Upper lobe of left lung (tissue), 6 donors: ENCODE data around the gene SEPTIN5. TPM values are rescaled to one million over a fixed set of nuclear protein-coding genes. Genes with fewer than 3 reads are reported as not detected.

ENCODE experiments used
- ATAC-seq, 2 donors: fragments of 200-7000 bp; cut with Tn5 transposase; one replicate each; pipeline ENCODE4 v1.9.1; 2022; ENCODE audit warnings: mild to moderate bottlenecking in 2 of 2, moderate library complexity in 2 of 2; ENCODE audit not compliant: low FRiP score in 2 of 2
- DNase-seq, 2 donors: peaks; one replicate each; pipeline ENCODE4 v3.0.0-alpha.2; 2019 to 2020
- H3K27ac ChIP-seq, 4 donors: fragments of 200-600 bp; sonication (generic); one replicate each; pipeline ENCODE4 v1.5.1; 2016 to 2019
- H3K27me3 ChIP-seq, 4 donors: fragments of 200-600 bp; sonication (generic); one replicate each; pipeline ENCODE4 v1.5.1; 2017 to 2019
- H3K36me3 ChIP-seq, 4 donors: fragments of 200-600 bp; sonication (generic); one replicate each; pipeline ENCODE4 v1.5.1; 2016 to 2019
- H3K4me1 ChIP-seq, 4 donors: fragments of 200-600 bp; sonication (generic); one replicate each; pipeline ENCODE4 v1.5.1; 2018 to 2019
- H3K4me3 ChIP-seq, 4 donors: fragments of 200-600 bp; sonication (generic); one replicate each; pipeline ENCODE4 v1.5.1; 2017 to 2019; ENCODE audit warnings: mild to moderate bottlenecking in 2 of 4, moderate library complexity in 1 of 4
- H3K9me3 ChIP-seq, 4 donors: fragments of 200-600 bp; sonication (generic); one replicate each; pipeline ENCODE4 v1.5.1; 2018 to 2019
- CTCF ChIP-seq, 6 experiments: fragments of 450-650 bp in 4 of 6; fragments of 200-600 bp in 2 of 6; sonication (generic) in 2 of 6; IDR thresholded peaks; one replicate each; pipeline ENCODE4 v1.5.1; 2016 to 2019; ENCODE audit warnings: antibody characterized with exemption in 6 of 6
- EP300 ChIP-seq, 4 donors: sonication (generic); formaldehyde crosslinking; IDR thresholded peaks; one replicate each; pipeline ENCODE4 v1.5.1; 2017; ENCODE audit warnings: antibody characterized with exemption in 4 of 4, control low read depth in 2 of 4
- POLR2A ChIP-seq, 4 donors: fragments of 450-650 bp; IDR thresholded peaks; one replicate each; pipeline ENCODE4 v1.5.1; 2016 to 2017; ENCODE audit warnings: antibody characterized with exemption in 4 of 4, mild to moderate bottlenecking in 2 of 4
- POLR2AphosphoS5 ChIP-seq, 2 donors: sonication (generic); formaldehyde crosslinking; IDR thresholded peaks; one replicate each; pipeline ENCODE4 v1.5.1; 2017; ENCODE audit warnings: antibody characterized with exemption in 2 of 2
- WGBS, 2 donors: methylation state at CpG; one replicate each; pipeline ENCODE4 v1.1.5; 2017 to 2018; 5-methylcytosine and 5-hydroxymethylcytosine counted together
- total RNA-seq, 6 donors: library from RNA; depleted of rRNA in 4 of 6; stranded (reverse); fragments of >200 nt in 4 of 6; gene quantifications; one replicate each; pipeline versions ENCODE4 v1.1.0 to v1.2.1, GENCODE V29; 2016 to 2021
- donor health status: DM: no; HTN: no; CAD: no; lungs with moderate emphysema.
- donor health status: DM: no; HTN: yes; CAD: no; lungs with severe emphysema.

SEPTIN5 gene
- total RNA-seq, 6 donors from 2014 or later: 6.0 to 30.0 (median 17.1) TPM

GRCh38 chr22:19671316-19671715 is 43.0 kb upstream of the SEPTIN5 start:
- WGBS, 2 donors: 93 to 94% methylated on average over 3 of the region's 3 CpGs
- no peaks in the 10 kb centered on the region for H3K36me3 ChIP-seq
- no peak for ATAC-seq
- no peak overlapping the region for H3K4me3 ChIP-seq
- H3K9me3 ChIP-seq: no peaks in the 10 kb centered on the region
- no peaks in the 10 kb centered on the region for H3K4me1 ChIP-seq
- no peak overlapping the region for H3K27ac ChIP-seq
- no peak for DNase-seq
- no peaks in the 10 kb centered on the region for H3K27me3 ChIP-seq
- TF ChIP-seq CTCF (IDR thresholded peaks at IDR 0.05) (no peak), POLR2A (IDR thresholded peaks at IDR 0.05) (no peak), EP300 (IDR thresholded peaks at IDR 0.05) (no peak), POLR2AphosphoS5 (IDR thresholded peaks at IDR 0.05) (no peak)

GRCh38 chr22:19672054-19672776 is 42.1 kb upstream of the SEPTIN5 start:
- Histone ChIP-seq H3K4me3 (no peak overlapping the region), H3K27me3 (no peaks in the 10 kb centered on the region), H3K36me3 (no peaks in the 10 kb centered on the region), H3K27ac (no peak overlapping the region), H3K4me1 (no peaks in the 10 kb centered on the region), H3K9me3 (no peaks in the 10 kb centered on the region)
- WGBS, 2 donors: 88 to 95% methylated on average over 9 of the region's 9 CpGs
- no peak for TF ChIP-seq POLR2A (IDR thresholded peaks at IDR 0.05)
- no peak for TF ChIP-seq EP300 (IDR thresholded peaks at IDR 0.05)
- no peak for TF ChIP-seq POLR2AphosphoS5 (IDR thresholded peaks at IDR 0.05)
- no peak for TF ChIP-seq CTCF (IDR thresholded peaks at IDR 0.05)
- ATAC-seq: no peak
- no peak for DNase-seq

- Histone ChIP-seq H3K27me3 (no peaks in the 10 kb centered on the region), H3K9me3 (no peaks in the 10 kb centered on the region), H3K4me3 (no peak overlapping the region), H3K36me3 (no peaks in the 10 kb centered on the region), H3K4me1 (no peaks in the 10 kb centered on the region), H3K27ac (no peak overlapping the region)
- no peak for DNase-seq
- no peak for ATAC-seq
- TF ChIP-seq POLR2A (IDR thresholded peaks at IDR 0.05) (no peak), EP300 (IDR thresholded peaks at IDR 0.05) (no peak), CTCF (IDR thresholded peaks at IDR 0.05) (no peak)
- WGBS, 2 donors: 76 to 78% methylated on average over 4 of the region's 4 CpGs
Observed at GRCh38 chr22:19673660-19674059, 40.6 kb upstream of the SEPTIN5 start.

GRCh38 chr22:19674129-19674928 is 40.0 kb upstream of the SEPTIN5 start:
- TF ChIP-seq EP300 (IDR thresholded peaks at IDR 0.05) (no peak), CTCF (IDR thresholded peaks at IDR 0.05) (no peak), POLR2AphosphoS5 (IDR thresholded peaks at IDR 0.05) (no peak), POLR2A (IDR thresholded peaks at IDR 0.05) (no peak)
- no peak overlapping the region for H3K4me3 ChIP-seq
- no peak overlapping the region for H3K27ac ChIP-seq
- ATAC-seq: no peak
- H3K27me3 ChIP-seq: no peaks in the 10 kb centered on the region
- no peaks in the 10 kb centered on the region for H3K36me3 ChIP-seq
- 72 to 77% methylated on average over 10 to 11 of the region's 11 CpGs for WGBS, 2 donors
- no peaks in the 10 kb centered on the region for H3K9me3 ChIP-seq
- no peaks in the 10 kb centered on the region for H3K4me1 ChIP-seq
- DNase-seq: no peak
